Endothelial cell of umbilical vein (primary cell): ENCODE data around the gene MAEA. TPM values are rescaled to one million over a fixed set of nuclear protein-coding genes. Genes with fewer than 3 reads are reported as not detected.

Experiments
- BruUV-seq: library from RNA; stranded (reverse); fragments of 400-500 nt; replicated peaks from 2 replicates; lab custom pipeline; 2021; lab: Mats Ljungman, UMichigan
- CTCF ChIA-PET: fragments of 300-600, 350-600 bp; sonication (Branson Sonifier 250); formaldehyde crosslinking; loops from one replicate; lab custom pipeline; 2021; ENCODE audit warnings: antibody characterized with exemption, inconsistent platforms; lab: Charles Lee
- POLR2A ChIA-PET: fragments of 300-600, 350-600 bp; sonication (Branson Sonifier 250); formaldehyde crosslinking; loops from one replicate; lab custom pipeline; 2021; ENCODE audit warnings: antibody characterized with exemption, inconsistent platforms; lab: Charles Lee
- DNase-seq: peaks from one replicate; pipeline ENCODE4 v3.0.0-alpha.2; 2011; ENCODE audit warnings: low read depth, low spot score
- FAIRE-seq: peaks from 2 replicates; lab custom pipeline; 2011; peaks lifted over from hg19 to GRCh38; lab: Jason Lieb, UNC
- H2AFZ ChIP-seq: 2 replicates; pipeline ENCODE4 v1.6.0; 2012; ENCODE audit warnings: low read depth, low read length, control low read depth, inconsistent platforms
- H3K27ac ChIP-seq: 2 replicates; pipeline ENCODE4 v1.5.1; 2011; ENCODE audit warnings: low read depth, mild to moderate bottlenecking, control low read depth, low read length, moderate library complexity; ENCODE audit not compliant: insufficient read depth
- H3K27me3 ChIP-seq, 2 experiments: 2 replicates each; pipeline versions ENCODE4 v1.6.0 to v1.6.1; 2011; ENCODE audit warnings: low read length in 2 of 2, mixed read lengths in 1 of 2; ENCODE audit not compliant: control insufficient read depth in 2 of 2, insufficient read depth in 2 of 2
- H3K36me3 ChIP-seq, 2 experiments: 2 replicates in 1 of 2; 3 replicates in 1 of 2; pipeline ENCODE4 v1.5.1; 2011; ENCODE audit warnings: low read length in 2 of 2, mild to moderate bottlenecking in 1 of 2, moderate library complexity in 1 of 2; ENCODE audit not compliant: control insufficient read depth in 2 of 2, insufficient read depth in 2 of 2; ENCODE audit errors: extremely low read depth in 1 of 2
- H3K4me1 ChIP-seq: 3 replicates; pipeline ENCODE4 v1.5.1; 2011; ENCODE audit warnings: mild to moderate bottlenecking, low read length; ENCODE audit not compliant: control insufficient read depth, insufficient read depth; ENCODE audit errors: extremely low read depth
- H3K4me2 ChIP-seq: 2 replicates; pipeline ENCODE4 v1.6.1; 2011; ENCODE audit warnings: low read length, control low read depth, mixed read lengths; ENCODE audit not compliant: insufficient read depth
- H3K4me3 ChIP-seq, 3 experiments: fragments of 200-600 bp in 1 of 3; sonication (generic), shearing (Covaris generic) in 1 of 3; replicated peaks in 1 of 3; 2 replicates each; pipeline ENCODE4 v1.5.1; 2011 to 2016; ENCODE audit warnings: control low read depth in 3 of 3, low read length in 3 of 3, mild to moderate bottlenecking in 2 of 3, inconsistent platforms in 1 of 3, low read depth in 1 of 3, moderate library complexity in 1 of 3; ENCODE audit not compliant: insufficient read depth in 1 of 3
- H3K79me2 ChIP-seq: 2 replicates; pipeline ENCODE4 v1.6.0; 2012; ENCODE audit warnings: low read length, inconsistent platforms; ENCODE audit not compliant: control insufficient read depth, insufficient read depth
- H3K9ac ChIP-seq: replicated peaks from 2 replicates; pipeline ENCODE3; 2011; ENCODE audit warnings: low read length, control low read depth; ENCODE audit not compliant: insufficient read depth; ENCODE audit errors: extremely low read depth
- H3K9me1 ChIP-seq: replicated peaks from 3 replicates; pipeline ENCODE4 v1.6.0; 2011; ENCODE audit warnings: mild to moderate bottlenecking, low read length; ENCODE audit not compliant: control insufficient read depth, insufficient read depth; ENCODE audit errors: extremely low read depth
- H3K9me3 ChIP-seq: replicated peaks from 2 replicates; pipeline ENCODE4 v1.5.1; 2012; ENCODE audit warnings: low read length, inconsistent platforms; ENCODE audit not compliant: control insufficient read depth, insufficient read depth
- H4K20me1 ChIP-seq: replicated peaks from 2 replicates; pipeline ENCODE3; 2011; ENCODE audit warnings: mild to moderate bottlenecking, low read length; ENCODE audit not compliant: control insufficient read depth, insufficient read depth; ENCODE audit errors: extremely low read depth
- EZH2 ChIP-seq: IDR thresholded peaks from 2 replicates; pipeline ENCODE4 v1.6.1; 2012; ENCODE audit warnings: borderline replicate concordance, low read depth, mild to moderate bottlenecking, moderate library complexity, low read length, inconsistent platforms; ENCODE audit not compliant: severe bottlenecking
- FOS ChIP-seq: IDR thresholded peaks from 2 replicates; pipeline ENCODE4 v1.6.1; 2011; ENCODE audit warnings: mild to moderate bottlenecking, low read length, moderate library complexity, borderline replicate concordance; ENCODE audit not compliant: insufficient read depth
- GATA2 ChIP-seq: IDR thresholded peaks from 2 replicates; pipeline ENCODE4 v1.7.0; 2011; ENCODE audit warnings: low read depth, mild to moderate bottlenecking, moderate library complexity, mixed read lengths, low read length; ENCODE audit not compliant: insufficient read length, insufficient read depth
- JUN ChIP-seq: IDR thresholded peaks from 2 replicates; pipeline ENCODE4 v1.6.1; 2011; ENCODE audit warnings: borderline replicate concordance, low read depth; ENCODE audit not compliant: insufficient read length, insufficient read depth
- MYC ChIP-seq: IDR thresholded peaks from one replicate; pipeline ENCODE4 v1.6.1; 2011; ENCODE audit warnings: mild to moderate bottlenecking, low read depth, low read length
- POLR2A ChIP-seq: IDR thresholded peaks from 2 replicates; pipeline ENCODE4 v1.6.1; 2012; ENCODE audit warnings: low read depth, mild to moderate bottlenecking, control low read depth, low read length
- POLR2AphosphoS5 ChIP-seq: IDR thresholded peaks from 2 replicates; pipeline ENCODE4 v1.6.1; 2012; ENCODE audit warnings: low read depth, mild to moderate bottlenecking, control low read depth, low read length, moderate library complexity; ENCODE audit not compliant: insufficient read depth
- dilution Hi-C: fragments of 300-500 bp; cut with MboI; formaldehyde crosslinking; loops from one replicate; pipeline ENCODE4 v1.15.0; 2019; ENCODE audit warnings: low sequenced_read_pairs; ENCODE audit not compliant: extremely low pct_ligation_motif_present
- intact Hi-C: fragments of 100-400 bp; cut with micrococcal nuclease; formaldehyde crosslinking; loops from one replicate; pipeline ENCODE4 v1.10.0; 2022
- polyA plus RNA-seq, 4 experiments: library from polyadenylated mRNA; depleted of rRNA in 3 of 4; stranded (reverse) in 3 of 4; unstranded in 1 of 4; fragments of >200 nt; gene quantifications; 2 replicates each; pipeline versions ENCODE4 v1.2.1 to v1.2.3, GENCODE V29; 2011 to 2012; ENCODE audit warnings: missing spikeins in 1 of 4
- total RNA-seq: library from RNA; stranded (reverse); gene quantifications from 2 replicates; pipeline ENCODE4 v1.2.3, GENCODE V29; 2021
- TF ChIP-seq, protein P1 (sequence below), 2 donors: IDR thresholded peaks; 1 replicate in 1 of 2; 2 replicates in 1 of 2; pipeline ENCODE4 v1.5.1; 2011; ENCODE audit warnings: low read length in 2 of 2, mild to moderate bottlenecking in 2 of 2, moderate library complexity in 2 of 2, control low read depth in 1 of 2, inconsistent platforms in 1 of 2, low read depth in 1 of 2; ENCODE audit not compliant: insufficient read depth in 1 of 2; ENCODE audit errors: extremely low read depth in 1 of 2
- TF ChIP-seq, protein P2 (sequence below): IDR thresholded peaks from 2 replicates; pipeline ENCODE4 v1.6.1; 2011; ENCODE audit not compliant: insufficient read depth, insufficient read length

The MAEA gene
- total and polyA plus RNA-seq, 2 donors (not counting 3 experiments of a cell fraction or from before 2014, with no cell fraction given): 66.0 to 108 TPM

DNA sequence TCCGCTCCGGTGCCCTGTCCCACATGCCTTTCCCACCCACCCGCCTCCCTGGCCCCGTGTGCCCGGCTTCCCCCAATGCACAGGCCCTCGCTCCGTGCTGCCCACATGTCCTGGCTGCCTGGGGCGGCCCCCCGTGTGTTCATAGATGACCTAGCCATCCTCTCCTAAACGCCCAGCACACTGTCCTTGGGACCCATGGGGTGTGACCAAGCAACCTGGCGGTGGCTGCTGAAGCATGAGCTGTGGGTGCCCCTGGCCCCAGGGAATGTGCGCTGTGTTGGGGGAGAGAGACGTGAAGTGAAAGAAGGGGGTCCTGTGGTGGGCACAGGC, 28.3 kb downstream of the MAEA start:
- Histone ChIP-seq H3K4me2 (no peak overlapping the region), H2AFZ (no peak overlapping the region), H3K9me3 (no peaks in the 10 kb centered on the region), H3K4me1 (peaks cover 4% of the 10 kb centered on the region), H3K9ac (no peak overlapping the region), H3K27ac (no peak overlapping the region), H3K79me2 (peaks cover 2% of the 10 kb centered on the region), H3K4me3 (no peak overlapping the region), H3K9me1 (no peaks in the 10 kb centered on the region), H3K36me3 (peaks cover 9 to 30% of the 10 kb centered on the region in 2 experiments), H4K20me1 (no peaks in the 10 kb centered on the region), H3K27me3 (no peaks in the 10 kb centered on the region)
- dilution Hi-C loops: no loop called here
- intact Hi-C loops: no loop called here
- no peak for TF ChIP-seq EZH2
- no peak for TF ChIP-seq POLR2AphosphoS5
- no peak for TF ChIP-seq GATA2
- TF ChIP-seq POLR2A: no peak
- TF ChIP-seq FOS: no peak
- TF ChIP-seq, protein P1, sequence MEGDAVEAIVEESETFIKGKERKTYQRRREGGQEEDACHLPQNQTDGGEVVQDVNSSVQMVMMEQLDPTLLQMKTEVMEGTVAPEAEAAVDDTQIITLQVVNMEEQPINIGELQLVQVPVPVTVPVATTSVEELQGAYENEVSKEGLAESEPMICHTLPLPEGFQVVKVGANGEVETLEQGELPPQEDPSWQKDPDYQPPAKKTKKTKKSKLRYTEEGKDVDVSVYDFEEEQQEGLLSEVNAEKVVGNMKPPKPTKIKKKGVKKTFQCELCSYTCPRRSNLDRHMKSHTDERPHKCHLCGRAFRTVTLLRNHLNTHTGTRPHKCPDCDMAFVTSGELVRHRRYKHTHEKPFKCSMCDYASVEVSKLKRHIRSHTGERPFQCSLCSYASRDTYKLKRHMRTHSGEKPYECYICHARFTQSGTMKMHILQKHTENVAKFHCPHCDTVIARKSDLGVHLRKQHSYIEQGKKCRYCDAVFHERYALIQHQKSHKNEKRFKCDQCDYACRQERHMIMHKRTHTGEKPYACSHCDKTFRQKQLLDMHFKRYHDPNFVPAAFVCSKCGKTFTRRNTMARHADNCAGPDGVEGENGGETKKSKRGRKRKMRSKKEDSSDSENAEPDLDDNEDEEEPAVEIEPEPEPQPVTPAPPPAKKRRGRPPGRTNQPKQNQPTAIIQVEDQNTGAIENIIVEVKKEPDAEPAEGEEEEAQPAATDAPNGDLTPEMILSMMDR (IDR thresholded peaks at IDR 0.05; ENCODE audit: extremely low read depth in 1 of 2, insufficient read depth in 1 of 2, low read depth in 1 of 2, low read length in 2 of 2): no peak
- TF ChIP-seq JUN: no peak
- TF ChIP-seq, protein P2, sequence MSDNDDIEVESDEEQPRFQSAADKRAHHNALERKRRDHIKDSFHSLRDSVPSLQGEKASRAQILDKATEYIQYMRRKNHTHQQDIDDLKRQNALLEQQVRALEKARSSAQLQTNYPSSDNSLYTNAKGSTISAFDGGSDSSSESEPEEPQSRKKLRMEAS: no peak
- TF ChIP-seq MYC: no peak
- ChIA-PET CTCF (interaction anchor here (1.0 kb wide), 2 partner anchors 9 to 50 kb away, joined by 3 to 5 read pairs; no protein-coding TSS in a partner anchor), POLR2A (no interaction called here)
- FAIRE-seq (no peak), DNase-seq (no peak)
- no TSS peak for BruUV-seq
